ENCODE results near the gene NRF1. TPM values are rescaled to one million over a fixed set of nuclear protein-coding genes. Genes with fewer than 3 reads are reported as not detected.

The NRF1 gene
- total RNA-seq, 1 experiment from 2014 or later = 13.6 TPM

DNA sequence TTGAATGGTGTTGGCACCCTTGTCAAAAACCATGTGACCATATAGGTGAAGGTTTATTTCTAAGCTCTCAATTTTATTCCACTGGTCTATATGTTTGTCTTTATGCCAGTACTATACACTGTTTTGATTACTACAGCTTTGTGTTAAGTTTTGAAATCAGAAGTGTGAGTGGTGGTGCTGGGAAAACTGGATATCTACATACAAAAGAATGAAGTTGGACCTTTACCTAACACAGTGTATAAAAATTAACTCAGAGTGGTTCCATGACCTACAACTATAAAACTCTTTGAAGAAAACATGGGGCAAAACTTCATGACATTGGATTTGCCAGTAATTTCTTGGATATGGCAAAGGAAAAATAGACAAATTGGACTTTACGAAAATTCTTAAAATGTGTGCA is 112.2 kb downstream of the NRF1 start:
- H4K20me1 ChIP-seq (ENCODE audit: low read length) = no peaks in the 10 kb centered on the region
- no peaks in the 10 kb centered on the region for H3K79me2 ChIP-seq (ENCODE audit: low read length)
- H3K4me3 ChIP-seq (ENCODE audit: low read length) = no peak overlapping the region
- BruUV-seq (replicated peaks) = no TSS peak
- H3K9me2 ChIP-seq (replicated peaks; ENCODE audit: low read length) = no peaks in the 10 kb centered on the region
- DNase-seq = no peak
- no peak for ATAC-seq
- no peak overlapping the region for H3K4me2 ChIP-seq (ENCODE audit: low read length)
- H2AFZ ChIP-seq (ENCODE audit: low read length) = no peak overlapping the region
- no peaks in the 10 kb centered on the region for H3K9me3 ChIP-seq (ENCODE audit: low read length)
- H3K27me3 ChIP-seq (ENCODE audit: low read length) = no peaks in the 10 kb centered on the region
- H3K4me1 ChIP-seq (ENCODE audit: insufficient read depth, low read length) = no peaks in the 10 kb centered on the region
- no peak for TF ChIP-seq EZH2phosphoT487 (IDR thresholded peaks at IDR 0.05; ENCODE audit: borderline replicate concordance, low read length)
- TF ChIP-seq EZH2 (IDR thresholded peaks at IDR 0.05; ENCODE audit: low read length, unreplicated experiment) = no peak
- TF ChIP-seq, protein P1, sequence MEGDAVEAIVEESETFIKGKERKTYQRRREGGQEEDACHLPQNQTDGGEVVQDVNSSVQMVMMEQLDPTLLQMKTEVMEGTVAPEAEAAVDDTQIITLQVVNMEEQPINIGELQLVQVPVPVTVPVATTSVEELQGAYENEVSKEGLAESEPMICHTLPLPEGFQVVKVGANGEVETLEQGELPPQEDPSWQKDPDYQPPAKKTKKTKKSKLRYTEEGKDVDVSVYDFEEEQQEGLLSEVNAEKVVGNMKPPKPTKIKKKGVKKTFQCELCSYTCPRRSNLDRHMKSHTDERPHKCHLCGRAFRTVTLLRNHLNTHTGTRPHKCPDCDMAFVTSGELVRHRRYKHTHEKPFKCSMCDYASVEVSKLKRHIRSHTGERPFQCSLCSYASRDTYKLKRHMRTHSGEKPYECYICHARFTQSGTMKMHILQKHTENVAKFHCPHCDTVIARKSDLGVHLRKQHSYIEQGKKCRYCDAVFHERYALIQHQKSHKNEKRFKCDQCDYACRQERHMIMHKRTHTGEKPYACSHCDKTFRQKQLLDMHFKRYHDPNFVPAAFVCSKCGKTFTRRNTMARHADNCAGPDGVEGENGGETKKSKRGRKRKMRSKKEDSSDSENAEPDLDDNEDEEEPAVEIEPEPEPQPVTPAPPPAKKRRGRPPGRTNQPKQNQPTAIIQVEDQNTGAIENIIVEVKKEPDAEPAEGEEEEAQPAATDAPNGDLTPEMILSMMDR (conservative IDR thresholded peaks at IDR 0.05; ENCODE audit: low read depth, low read length) = no peak
- ChIA-PET CTCF (no interaction called here), POLR2A (ENCODE audit: unreplicated experiment) (no interaction called here)
- H3K36me3 ChIP-seq (ENCODE audit: low read depth, low read length) = peaks cover 22% of the 10 kb centered on the region
- intact Hi-C loops (cut with micrococcal nuclease) = no loop called here
- H3K9ac ChIP-seq (ENCODE audit: low read length) = no peak overlapping the region
- H3F3A ChIP-seq (ENCODE audit: low read length, unreplicated experiment) = no peaks in the 10 kb centered on the region
- no peak overlapping the region for H3K27ac ChIP-seq (ENCODE audit: low read length)

DNA sequence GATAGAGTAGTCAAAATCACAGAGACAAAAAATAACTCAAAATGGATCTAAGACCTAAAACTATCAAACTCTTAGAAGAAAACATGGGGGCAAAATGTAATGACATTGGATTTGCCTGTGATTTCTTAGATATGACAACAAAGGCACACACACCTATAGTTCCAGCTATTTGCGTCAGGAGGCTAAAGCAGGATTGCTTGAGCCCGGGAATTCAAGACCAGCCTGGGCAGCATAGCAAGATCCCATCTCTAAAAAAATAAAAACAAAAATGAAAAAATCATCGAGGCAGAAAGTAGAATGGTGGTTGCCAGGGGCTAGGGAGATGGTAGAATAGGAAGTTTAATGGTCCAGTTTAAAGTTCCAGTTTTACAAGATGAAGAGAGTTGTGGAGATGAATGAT is 113.3 kb downstream of the NRF1 start:
- Histone ChIP-seq H3K9ac (ENCODE audit: low read length) (no peak overlapping the region), H3F3A (ENCODE audit: low read length, unreplicated experiment) (no peaks in the 10 kb centered on the region), H3K4me1 (ENCODE audit: insufficient read depth, low read length) (no peaks in the 10 kb centered on the region), H3K4me2 (ENCODE audit: low read length) (no peak overlapping the region), H3K27me3 (ENCODE audit: low read length) (no peaks in the 10 kb centered on the region), H3K27ac (ENCODE audit: low read length) (no peak overlapping the region), H2AFZ (ENCODE audit: low read length) (no peak overlapping the region), H3K9me3 (ENCODE audit: low read length) (no peaks in the 10 kb centered on the region), H3K79me2 (ENCODE audit: low read length) (no peaks in the 10 kb centered on the region), H4K20me1 (ENCODE audit: low read length) (no peaks in the 10 kb centered on the region), H3K36me3 (ENCODE audit: low read depth, low read length) (peaks cover 26% of the 10 kb centered on the region), H3K9me2 (replicated peaks; ENCODE audit: low read length) (no peaks in the 10 kb centered on the region), H3K4me3 (ENCODE audit: low read length) (no peak overlapping the region)
- no TSS peak for BruUV-seq (replicated peaks)
- TF ChIP-seq EZH2 (IDR thresholded peaks at IDR 0.05; ENCODE audit: low read length, unreplicated experiment) (no peak), EZH2phosphoT487 (IDR thresholded peaks at IDR 0.05; ENCODE audit: borderline replicate concordance, low read length) (no peak)
- TF ChIP-seq, protein P1 (conservative IDR thresholded peaks at IDR 0.05; ENCODE audit: low read depth, low read length) = no peak
- intact Hi-C loops (cut with micrococcal nuclease) = no loop called here
- POLR2A ChIA-PET (ENCODE audit: unreplicated experiment) = no interaction called here
- DNase-seq = no peak
- CTCF ChIA-PET = no interaction called here
- ATAC-seq = no peak

DNA sequence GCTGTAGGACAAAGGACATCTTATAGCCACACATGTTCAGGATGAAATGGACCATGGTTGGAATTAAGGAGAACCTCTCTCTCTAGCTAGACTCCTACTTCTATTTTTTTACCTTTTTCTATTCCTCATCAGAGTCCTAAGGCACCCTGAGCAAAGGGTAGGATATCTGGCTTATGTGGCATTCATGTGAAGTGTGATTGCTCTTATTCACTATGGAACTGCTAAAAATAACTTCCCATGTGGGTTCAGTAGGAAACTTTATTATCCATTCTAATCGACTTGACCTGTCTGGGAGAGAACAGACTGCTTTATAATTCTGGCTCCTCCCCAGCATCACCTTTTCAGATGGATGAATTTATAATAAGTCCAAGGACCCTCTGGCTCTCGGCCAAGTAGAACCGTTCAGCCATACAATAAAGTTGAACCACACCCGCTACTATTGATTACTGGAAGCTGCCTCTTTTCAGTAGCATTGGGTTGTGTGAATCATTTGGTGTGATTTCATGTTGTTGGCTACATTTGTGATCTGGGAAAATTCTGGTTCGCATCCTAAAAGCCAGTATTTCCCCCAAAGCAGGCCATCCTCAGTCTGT is 117.5 kb downstream of the NRF1 start:
- Histone ChIP-seq H4K20me1 (ENCODE audit: low read length) (no peaks in the 10 kb centered on the region), H3K36me3 (ENCODE audit: low read depth, low read length) (peaks cover 17% of the 10 kb centered on the region), H2AFZ (ENCODE audit: low read length) (no peak overlapping the region), H3K27ac (ENCODE audit: low read length) (no peak overlapping the region), H3K9ac (ENCODE audit: low read length) (no peak overlapping the region), H3K27me3 (ENCODE audit: low read length) (no peaks in the 10 kb centered on the region), H3K79me2 (ENCODE audit: low read length) (no peaks in the 10 kb centered on the region), H3K4me3 (ENCODE audit: low read length) (no peak overlapping the region), H3K9me2 (replicated peaks; ENCODE audit: low read length) (no peaks in the 10 kb centered on the region), H3K4me2 (ENCODE audit: low read length) (no peak overlapping the region), H3F3A (ENCODE audit: low read length, unreplicated experiment) (no peaks in the 10 kb centered on the region), H3K9me3 (ENCODE audit: low read length) (no peaks in the 10 kb centered on the region), H3K4me1 (ENCODE audit: insufficient read depth, low read length) (no peaks in the 10 kb centered on the region)
- ATAC-seq (no peak), DNase-seq (no peak)
- ChIA-PET CTCF (no interaction called here), POLR2A (ENCODE audit: unreplicated experiment) (interaction anchor here (0.7 kb wide), 1 partner anchor 366 kb away, joined by 6 read pairs; no protein-coding TSS in a partner anchor)
- BruUV-seq (replicated peaks) = no TSS peak
- TF ChIP-seq EZH2phosphoT487 (IDR thresholded peaks at IDR 0.05; ENCODE audit: borderline replicate concordance, low read length) = no peak
- TF ChIP-seq, protein P1 (conservative IDR thresholded peaks at IDR 0.05; ENCODE audit: low read depth, low read length) = no peak
- TF ChIP-seq EZH2 (IDR thresholded peaks at IDR 0.05; ENCODE audit: low read length, unreplicated experiment) = no peak
- intact Hi-C loops (cut with micrococcal nuclease) = no loop called here
